Neural cell (in vitro differentiated cells): ENCODE measurements around the gene NCK1. TPM values are rescaled to one million over a fixed set of nuclear protein-coding genes. Genes with fewer than 3 reads are reported as not detected.

Experiments used
- H2AFZ ChIP-seq: fragments of 200-600, 300-800 bp; sonication (generic), shearing (Covaris generic); 2 replicates; pipeline ENCODE4 v1.6.0; 2014; ENCODE audit warnings: low read depth, mild to moderate bottlenecking, antibody characterized with exemption, low read length, moderate library complexity
- H3F3A ChIP-seq: fragments of 200-600 bp; shearing (Covaris generic); 2 replicates; pipeline ENCODE4 v1.6.1; 2016; ENCODE audit warnings: mild to moderate bottlenecking, moderate library complexity, mixed read lengths, antibody characterized with exemption, low read length; ENCODE audit not compliant: insufficient read depth, poor library complexity, severe bottlenecking
- H3K27ac ChIP-seq: fragments of 200-600, 300-800 bp; sonication (generic), shearing (Covaris generic); 2 replicates; pipeline ENCODE4 v1.5.1; 2014; ENCODE audit warnings: mild to moderate bottlenecking, low read length, moderate library complexity
- H3K27me3 ChIP-seq: fragments of 300-800, 200-600 bp; sonication (generic), shearing (Covaris generic); 2 replicates; pipeline ENCODE4 v1.6.0; 2014; ENCODE audit warnings: mild to moderate bottlenecking, low read depth, low read length, moderate library complexity; ENCODE audit not compliant: insufficient read depth
- H3K36me3 ChIP-seq: fragments of 300-800, 200-600 bp; sonication (generic), shearing (Covaris generic); 2 replicates; pipeline ENCODE4 v1.5.1; 2014; ENCODE audit warnings: mild to moderate bottlenecking, antibody characterized with exemption, low read length, moderate library complexity; ENCODE audit not compliant: insufficient read depth
- H3K4me2 ChIP-seq: fragments of 300-800, 200-600 bp; sonication (generic), shearing (Covaris generic); 2 replicates; pipeline ENCODE4 v1.6.0; 2014; ENCODE audit warnings: mild to moderate bottlenecking, low read length
- H3K4me3 ChIP-seq: fragments of 300-800, 200-600 bp; sonication (generic), shearing (Covaris generic); 2 replicates; pipeline ENCODE4 v1.5.1; 2014; ENCODE audit warnings: mild to moderate bottlenecking, low read length, moderate library complexity
- H3K79me2 ChIP-seq: fragments of 200-600 bp; shearing (Covaris generic); replicated peaks from 2 replicates; pipeline ENCODE4 v1.6.0; 2014; ENCODE audit warnings: mild to moderate bottlenecking, low read length, moderate library complexity; ENCODE audit not compliant: insufficient read depth
- H3K9ac ChIP-seq: fragments of 300-800, 200-600 bp; sonication (generic), shearing (Covaris generic); 2 replicates; pipeline ENCODE4 v1.6.1; 2016; ENCODE audit warnings: mild to moderate bottlenecking, low read length, mixed read lengths
- H3K9me2 ChIP-seq: fragments of 200-600 bp; shearing (Covaris generic); 2 replicates; pipeline ENCODE4 v1.6.1; 2016; ENCODE audit warnings: mild to moderate bottlenecking, low read length, mixed read lengths; ENCODE audit not compliant: insufficient read depth
- H3K9me3 ChIP-seq: fragments of 200-600, 300-800 bp; sonication (generic), shearing (Covaris generic); 2 replicates; pipeline ENCODE4 v1.6.1; 2016; ENCODE audit warnings: mild to moderate bottlenecking, mixed run types, low read length, moderate library complexity, mixed read lengths
- H4K20me1 ChIP-seq: fragments of 200-600 bp; shearing (Covaris generic); 2 replicates; pipeline ENCODE4 v1.6.1; 2016; ENCODE audit warnings: mild to moderate bottlenecking, mixed run types; ENCODE audit not compliant: insufficient read depth
- CTCF ChIP-seq: fragments of 450-650 bp; IDR thresholded peaks from 2 replicates; pipeline ENCODE4 v1.5.1; 2014; ENCODE audit warnings: antibody characterized with exemption, mild to moderate bottlenecking, moderate library complexity; ENCODE audit not compliant: poor library complexity, severe bottlenecking
- EP300 ChIP-seq: fragments of 450-650 bp; conservative IDR thresholded peaks from 2 replicates; pipeline ENCODE4 v1.6.1; 2014; ENCODE audit warnings: antibody characterized with exemption, mild to moderate bottlenecking, moderate library complexity; ENCODE audit not compliant: poor library complexity, severe bottlenecking
- EZH2 ChIP-seq: fragments of 200-600, 300-800 bp; shearing (Covaris generic), sonication (generic); IDR thresholded peaks from 2 replicates; pipeline ENCODE4 v1.6.1; 2014; ENCODE audit warnings: antibody characterized with exemption, low read length, borderline replicate concordance, mild to moderate bottlenecking; ENCODE audit not compliant: insufficient read depth, poor library complexity, severe bottlenecking
- MXI1 ChIP-seq: fragments of 450-650 bp; conservative IDR thresholded peaks from 2 replicates; pipeline ENCODE4 v1.6.1; 2014; ENCODE audit warnings: antibody characterized with exemption, mild to moderate bottlenecking; ENCODE audit not compliant: poor library complexity, severe bottlenecking
- POLR2AphosphoS5 ChIP-seq: IDR thresholded peaks from 2 replicates; pipeline ENCODE4 v1.6.1; 2012
- RAD21 ChIP-seq: fragments of 450-650 bp; conservative IDR thresholded peaks from 2 replicates; pipeline ENCODE4 v1.6.1; 2014; ENCODE audit warnings: antibody characterized with exemption, mild to moderate bottlenecking, moderate library complexity
- REST ChIP-seq: IDR thresholded peaks from 2 replicates; pipeline ENCODE4 v1.6.1; 2012; ENCODE audit warnings: borderline replicate concordance
- SMC3 ChIP-seq: fragments of 450-650 bp; conservative IDR thresholded peaks from 2 replicates; pipeline ENCODE4 v1.6.1; 2014; ENCODE audit warnings: antibody characterized with exemption, mild to moderate bottlenecking, moderate library complexity; ENCODE audit not compliant: poor library complexity
- TAF1 ChIP-seq: IDR thresholded peaks from 2 replicates; pipeline ENCODE4 v1.6.1; 2012; ENCODE audit warnings: low read depth
- polyA plus RNA-seq: library from polyadenylated mRNA; depleted of rRNA; stranded (reverse); fragments of >200 nt; gene quantifications from 2 replicates; pipeline ENCODE4 v1.2.3, GENCODE V29; 2014

The NCK1 gene
- polyA plus RNA-seq, 1 donor from 2014 or later, result 21.5 TPM

GRCh38 chr3:136925425-136926190 lies 63.6 kb downstream of the NCK1 start:
- TF ChIP-seq EP300 (no peak), POLR2AphosphoS5 (no peak), REST (no peak), EZH2 (no peak), RAD21 (no peak), TAF1 (no peak), SMC3 (no peak), MXI1 (no peak), CTCF (no peak)
- Histone ChIP-seq H4K20me1 (no peaks in the 10 kb centered on the region), H3F3A (no peaks in the 10 kb centered on the region), H3K4me3 (no peak overlapping the region), H3K27ac (no peak overlapping the region), H3K9ac (no peak overlapping the region), H3K4me2 (no peak overlapping the region), H3K9me3 (no peaks in the 10 kb centered on the region), H3K27me3 (no peaks in the 10 kb centered on the region), H3K36me3 (no peaks in the 10 kb centered on the region), H3K9me2 (no peaks in the 10 kb centered on the region), H2AFZ (no peak overlapping the region), H3K79me2 (peaks cover 5% of the 10 kb centered on the region)

- no peak for TF ChIP-seq SMC3
- no peak for TF ChIP-seq EZH2
- no peak for TF ChIP-seq CTCF
- no peak for TF ChIP-seq RAD21
- TF ChIP-seq EP300, result no peak
- TF ChIP-seq MXI1, result no peak
- TF ChIP-seq TAF1, result no peak
- no peak for TF ChIP-seq POLR2AphosphoS5
- TF ChIP-seq REST, result no peak
- Histone ChIP-seq H3K4me2 (no peak overlapping the region), H3K4me3 (no peak overlapping the region), H2AFZ (no peak overlapping the region), H3F3A (no peaks in the 10 kb centered on the region), H3K9me3 (no peaks in the 10 kb centered on the region), H3K27me3 (no peaks in the 10 kb centered on the region), H3K9ac (no peak overlapping the region), H3K27ac (no peak overlapping the region), H3K79me2 (peaks cover 5% of the 10 kb centered on the region), H4K20me1 (no peaks in the 10 kb centered on the region), H3K9me2 (no peaks in the 10 kb centered on the region), H3K36me3 (no peaks in the 10 kb centered on the region)
Measured at GRCh38 chr3:136928240-136928639, 66.2 kb downstream of the NCK1 start.
